GM21381 (cell line): ENCODE results near the gene ANLN.
"Not testable (repeated sequence)": the region's sequence is repeated elsewhere in the genome, so short reads cannot be mapped to it uniquely, and the experiment has no call there.

ENCODE experiments used
- ATAC-seq: cut with Tn5 transposase; IDR thresholded peaks from one replicate; pipeline ENCODE4 v1.9.1; 2021; ENCODE audit warnings: mild to moderate bottlenecking, moderate library complexity; ENCODE audit not compliant: unreplicated experiment

Gene ANLN

DNA sequence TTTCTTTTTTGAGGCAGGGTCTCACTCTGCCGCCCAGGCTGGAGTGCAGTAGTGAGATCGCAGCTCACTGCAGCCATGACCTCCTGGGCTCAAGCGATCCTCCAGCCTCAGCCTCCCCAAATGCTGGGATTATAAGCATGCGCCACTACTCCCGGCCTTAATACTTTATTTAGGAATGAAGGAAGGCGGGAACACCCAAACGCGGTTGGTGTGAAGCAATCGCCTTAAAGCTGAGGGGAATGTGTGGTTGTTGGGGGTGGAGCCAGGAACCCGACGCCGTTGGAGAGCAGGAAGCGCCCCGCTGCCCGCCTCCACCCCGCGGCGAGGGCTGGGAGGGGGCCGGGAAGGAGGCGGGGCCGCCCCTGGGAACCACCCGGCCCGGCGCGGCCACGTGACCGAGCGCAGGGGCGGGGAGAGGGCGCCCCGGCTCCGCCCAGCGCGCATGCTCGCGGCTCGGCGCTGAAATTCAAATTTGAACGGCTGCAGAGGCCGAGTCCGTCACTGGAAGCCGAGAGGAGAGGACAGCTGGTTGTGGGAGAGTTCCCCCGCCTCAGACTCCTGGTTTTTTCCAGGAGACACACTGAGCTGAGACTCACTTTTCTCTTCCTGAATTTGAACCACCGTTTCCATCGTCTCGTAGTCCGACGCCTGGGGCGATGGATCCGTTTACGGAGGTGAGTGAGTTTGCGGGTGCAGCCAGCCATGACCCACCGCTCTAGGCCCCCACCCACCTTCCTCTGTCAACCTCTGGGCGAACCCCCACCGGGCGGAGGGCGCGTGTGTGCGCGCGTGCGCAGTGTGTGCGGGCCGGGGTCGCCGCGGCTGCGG is at the start of gene ANLN:
Gene ANLN, plus strand, starts transcription at position 492 of the 828 bp plus-strand sequence. Its CDS starts 165 bp downstream, at position 657.
- peak; percentile 71 for ATAC-seq

DNA sequence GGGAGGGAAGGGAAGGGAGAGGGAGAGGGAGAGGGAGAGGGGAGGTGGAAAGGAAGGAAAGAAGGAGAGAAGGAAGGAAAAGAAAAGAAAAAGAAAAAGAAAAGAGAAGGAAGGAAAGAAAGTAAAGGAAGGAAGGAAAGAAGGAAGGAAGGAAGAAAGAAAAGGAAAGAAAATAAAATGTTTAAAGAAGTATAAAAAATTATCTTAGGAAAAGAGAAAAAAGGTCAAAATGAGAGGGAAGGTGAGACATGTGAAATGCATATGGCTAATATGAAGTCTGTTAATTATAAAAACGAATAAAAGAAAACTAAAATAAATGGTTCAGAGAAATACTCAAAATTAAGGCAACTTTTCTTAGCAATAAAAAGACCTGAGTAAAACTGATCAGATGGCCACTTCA is 46.1 kb upstream of the ANLN start:
- no peak for ATAC-seq

- no peak for ATAC-seq
These were observed 45.0 kb upstream of the ANLN start for GRCh38 chr7:36344622-36345021.

- ATAC-seq = no peak
These were observed 43.3 kb upstream of the ANLN start for GRCh38 chr7:36346260-36346831.

GRCh38 chr7:36348256-36348655 is 41.4 kb upstream of the ANLN start:
- ATAC-seq = no peak

DNA sequence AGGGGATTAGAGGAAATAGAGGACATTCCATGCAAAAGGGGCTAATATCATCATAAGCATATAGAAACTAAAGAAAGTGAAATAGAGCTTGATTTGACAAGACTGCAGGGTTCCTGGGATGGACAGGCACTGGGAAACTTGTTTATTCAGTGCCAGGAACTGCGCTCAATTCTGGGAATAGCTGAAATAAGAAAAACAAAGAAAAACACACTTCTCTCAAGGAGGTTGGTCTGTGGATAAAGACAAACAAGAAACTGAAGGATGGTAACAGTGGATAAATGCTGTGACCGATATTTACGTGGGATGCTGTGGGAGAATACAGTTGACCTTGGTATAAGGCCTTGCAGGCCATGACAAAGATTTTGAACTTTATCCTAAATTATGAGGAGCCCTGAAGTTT is 40.9 kb upstream of the ANLN start:
- ATAC-seq = no peak

GRCh38 chr7:36349626-36350025 is 40.0 kb upstream of the ANLN start:
- ATAC-seq = no peak

- ATAC-seq = no peak
These were observed 34.2 kb upstream of the ANLN start for GRCh38 chr7:36355490-36355889.

DNA sequence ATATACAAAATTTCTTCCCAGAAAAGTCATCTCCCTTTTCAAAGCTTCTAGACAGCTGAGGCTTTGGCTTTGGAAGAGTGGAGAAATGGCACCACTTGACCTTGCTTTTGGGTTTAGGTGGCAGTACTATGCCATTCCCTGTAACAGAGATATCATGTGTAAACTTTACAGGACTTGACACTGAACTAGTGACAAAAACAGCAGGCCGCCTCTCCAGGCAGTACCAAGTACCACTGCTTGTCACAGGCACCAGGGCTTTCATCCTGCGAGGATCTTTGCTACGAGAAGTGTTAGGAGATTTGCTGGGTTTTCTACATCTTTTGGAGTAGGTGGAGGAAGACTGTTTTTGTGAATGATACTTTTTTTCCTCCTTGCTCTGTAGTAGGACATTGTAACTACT is 32.6 kb upstream of the ANLN start:
- no peak for ATAC-seq

DNA sequence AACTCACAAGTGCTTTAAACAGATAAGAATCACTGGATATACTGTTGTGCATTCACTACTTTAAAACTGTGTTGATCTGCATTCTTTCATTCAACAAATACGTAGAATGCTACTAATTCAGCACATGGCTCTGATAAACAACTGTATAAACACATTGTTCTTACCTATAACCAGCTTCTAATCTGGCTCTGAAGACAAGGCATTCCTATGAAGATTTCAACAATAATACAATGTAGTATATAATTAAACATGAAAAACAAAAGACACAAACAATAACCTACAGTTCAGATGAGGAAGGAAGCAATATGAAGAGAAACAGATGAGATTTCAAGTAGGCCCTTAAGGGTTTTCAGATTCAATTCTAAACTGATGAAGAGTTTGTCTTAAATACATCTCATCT is 31.1 kb upstream of the ANLN start:
- ATAC-seq = no peak

DNA sequence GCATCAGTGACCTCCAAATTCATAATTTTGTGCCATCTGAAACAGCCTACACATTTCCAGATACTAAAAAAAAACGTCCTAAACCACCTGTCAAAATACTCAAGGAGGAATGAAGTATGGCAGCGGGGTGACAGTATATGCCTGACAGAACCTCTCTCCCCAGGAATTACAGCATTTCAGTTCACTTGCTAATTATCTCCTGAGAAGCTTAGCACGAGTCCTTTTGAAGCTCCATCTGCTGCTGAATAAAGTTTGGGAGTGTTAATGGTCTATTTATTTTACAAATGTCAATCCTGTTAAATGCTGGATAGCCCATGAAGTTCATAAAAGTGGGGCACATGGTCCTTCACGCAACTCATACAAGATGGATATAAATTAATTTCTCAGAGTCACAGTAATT is 29.4 kb upstream of the ANLN start:
- no peak for ATAC-seq

GRCh38 chr7:36361227-36361626 is 28.4 kb upstream of the ANLN start:
- no peak for ATAC-seq

DNA sequence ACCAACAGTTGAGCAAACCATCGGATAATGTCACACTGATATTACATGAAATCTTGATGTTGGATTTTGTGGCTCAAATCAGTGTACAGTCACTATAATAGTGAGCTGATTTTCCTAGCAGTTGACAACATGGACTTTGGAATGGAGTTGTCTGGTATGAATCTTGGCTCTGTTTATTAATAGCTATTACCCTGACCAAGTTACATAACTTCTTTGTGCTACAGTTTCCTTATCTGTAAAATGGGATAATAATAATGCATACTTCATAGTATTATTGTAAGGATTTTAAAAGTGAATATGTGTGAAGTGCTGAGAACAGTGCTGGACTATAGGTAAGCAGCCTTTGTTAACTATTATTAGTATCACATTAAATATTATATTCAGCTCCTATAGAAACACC is 26.1 kb upstream of the ANLN start:
- ATAC-seq = no peak

DNA sequence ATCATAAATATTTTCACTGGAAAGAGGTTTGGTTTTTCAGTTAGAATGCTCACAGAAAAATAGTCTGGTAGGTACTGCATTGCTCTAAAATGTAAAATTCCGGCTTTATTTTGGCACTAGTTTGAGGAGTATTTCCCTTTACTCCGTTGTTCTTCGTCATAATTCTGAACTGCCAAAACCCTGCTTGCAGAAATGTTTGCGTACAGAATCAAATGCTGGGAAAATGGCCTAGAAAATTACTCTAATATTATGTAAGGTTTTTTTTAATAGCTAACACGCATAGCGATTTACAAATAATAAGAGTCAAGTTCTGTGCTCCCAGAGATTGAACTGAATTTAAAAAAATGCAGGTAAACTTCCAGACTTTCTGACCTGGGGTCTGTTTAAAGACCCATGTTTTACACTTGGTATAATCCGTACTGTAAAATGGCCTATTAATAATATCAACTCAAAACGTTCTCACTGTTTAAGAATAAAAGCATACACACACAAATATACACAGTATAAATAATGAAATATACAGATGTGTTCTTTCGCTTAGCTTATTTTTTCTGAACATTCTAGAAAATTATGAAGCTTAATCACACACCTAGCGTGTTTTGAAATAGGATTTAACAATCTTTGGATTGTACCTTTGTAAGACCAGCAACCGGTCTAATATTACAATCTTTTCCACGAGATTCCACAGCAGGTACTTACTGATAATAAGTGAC is 23.5 kb upstream of the ANLN start:
- no peak for ATAC-seq

GRCh38 chr7:36366718-36367560 is 22.7 kb upstream of the ANLN start:
- ATAC-seq = peak; percentile 99

DNA sequence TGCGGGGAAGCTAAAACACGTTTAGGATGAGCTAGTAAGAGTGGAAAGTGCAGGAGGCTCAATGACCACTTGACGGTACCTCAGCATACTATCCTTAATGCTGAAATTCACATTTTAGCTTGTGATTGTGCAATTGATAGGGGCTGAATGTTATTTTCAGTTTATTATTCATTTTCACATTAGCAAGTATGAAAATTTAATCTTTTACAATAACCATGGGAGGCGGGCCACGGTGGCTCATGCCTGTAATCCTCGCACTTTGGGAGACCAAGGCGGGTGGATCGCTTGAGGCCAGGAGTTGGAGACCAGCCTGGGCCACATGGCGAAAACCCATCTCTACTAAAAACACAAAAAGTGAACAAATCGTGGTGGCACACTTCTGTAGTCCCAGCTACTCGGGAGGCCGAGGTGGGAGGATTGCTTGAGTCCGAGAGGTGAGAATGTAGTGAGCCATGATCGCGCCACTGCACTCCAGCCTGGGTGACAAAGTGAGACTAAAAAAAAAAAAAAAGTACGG is 22.0 kb upstream of the ANLN start:
- no peak for ATAC-seq

DNA sequence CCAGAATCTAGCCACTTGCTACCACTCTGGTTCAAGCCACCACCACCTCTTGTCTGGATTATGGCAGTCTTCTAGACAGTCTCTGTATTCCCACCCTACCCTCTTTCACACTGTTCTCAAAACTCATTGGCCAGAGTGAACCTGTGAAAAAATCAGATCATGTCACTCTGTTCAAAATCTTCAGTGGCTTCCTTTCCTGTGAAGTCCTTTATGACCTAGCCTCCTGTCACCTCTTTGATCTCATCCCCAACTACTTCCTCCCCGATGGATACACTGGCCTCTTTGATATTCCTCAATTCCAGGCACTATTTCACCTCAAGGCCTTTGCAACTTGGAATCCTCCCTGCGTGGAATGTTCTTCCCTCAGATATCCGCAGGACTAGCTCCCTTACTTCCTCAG is 21.2 kb upstream of the ANLN start:
- ATAC-seq = no peak

DNA sequence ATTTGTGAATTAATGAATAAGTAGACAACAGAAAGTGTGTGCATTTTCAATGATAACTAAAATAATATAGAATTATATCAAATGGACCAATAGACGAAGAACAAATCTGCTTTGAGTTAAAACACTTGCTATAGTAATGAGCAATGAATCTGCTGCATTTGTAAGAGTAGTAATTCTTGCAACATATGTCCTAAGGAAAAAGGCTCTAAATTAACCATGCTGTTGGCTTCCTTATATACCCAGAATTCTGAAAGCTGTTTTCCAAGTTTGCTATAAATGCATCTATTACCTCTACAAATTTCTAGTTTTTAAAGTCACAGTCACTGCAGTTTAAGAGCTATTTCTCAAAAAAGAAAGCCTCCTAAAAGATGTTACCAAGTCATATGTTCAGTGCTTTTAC is 20.5 kb upstream of the ANLN start:
- no peak for ATAC-seq

- ATAC-seq = no peak
These were observed 19.6 kb upstream of the ANLN start for GRCh38 chr7:36370046-36370445.

GRCh38 chr7:36372156-36372555 is 17.5 kb upstream of the ANLN start:
- no peak for ATAC-seq

DNA sequence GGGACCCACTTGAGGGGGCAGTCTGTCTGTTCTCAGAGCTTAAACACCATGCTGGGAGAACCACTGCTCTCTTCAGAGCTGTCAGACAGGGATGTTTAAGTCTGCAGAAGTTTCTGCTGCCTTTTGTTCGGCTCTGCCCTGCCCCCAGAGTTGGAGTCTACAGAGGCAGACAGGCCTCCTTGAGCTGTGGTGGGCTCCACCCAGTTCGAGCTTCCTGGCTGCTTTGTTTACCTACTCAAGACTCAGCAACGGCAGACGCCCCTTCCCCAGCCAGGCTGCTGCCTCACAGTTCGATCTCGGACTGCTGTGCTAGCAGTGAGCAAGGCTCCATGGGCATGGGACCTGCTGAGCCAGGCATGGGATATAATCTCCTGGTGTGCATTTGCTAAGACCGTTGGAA is 11.1 kb upstream of the ANLN start:
- ATAC-seq = not testable (repeated sequence)
